Panc1 (cell line): ENCODE data around the gene MAGEA8. TPM values are rescaled to one million over a fixed set of nuclear protein-coding genes. Genes with fewer than 3 reads are reported as not detected.

Experiments used
- ATAC-seq: fragments of 200-7000 bp; cut with Tn5 transposase; 2 replicates; pipeline ENCODE4 v1.9.1; 2020; ENCODE audit warnings: mild to moderate bottlenecking, moderate library complexity
- BruUV-seq: library from RNA; stranded (reverse); fragments of 400-500 nt; replicated peaks from 2 replicates; lab custom pipeline; 2021; lab: Mats Ljungman, UMichigan
- CTCF ChIA-PET: fragments of 300-600 bp; sonication (Branson Sonifier 250); formaldehyde crosslinking; loops from one replicate; lab custom pipeline; 2022; ENCODE audit warnings: antibody characterized with exemption; lab: Charles Lee
- POLR2A ChIA-PET: fragments of 300-600 bp; sonication (Branson Sonifier 250); formaldehyde crosslinking; loops from one replicate; lab custom pipeline; 2022; ENCODE audit warnings: antibody characterized with exemption; lab: Charles Lee
- DNase-seq: peaks from one replicate; pipeline ENCODE4 v3.0.0-alpha.2; 2010; ENCODE audit warnings: low read depth, low spot score
- H3K27ac ChIP-seq: 2 replicates; pipeline ENCODE4 v1.5.1; 2011; ENCODE audit warnings: mild to moderate bottlenecking, low read length, inconsistent platforms
- H3K27me3 ChIP-seq: fragments of 200-500 bp; sonication (Bioruptor generic); 2 replicates; pipeline ENCODE4 v1.6.0; 2014; ENCODE audit warnings: low read length, inconsistent platforms; ENCODE audit not compliant: control insufficient read depth, insufficient read depth
- H3K36me3 ChIP-seq: fragments of 200-500 bp; sonication (Bioruptor generic); 2 replicates; pipeline ENCODE4 v1.5.1; 2014; ENCODE audit warnings: inconsistent platforms, mild to moderate bottlenecking, low read length, moderate library complexity; ENCODE audit not compliant: control insufficient read depth, insufficient read depth
- H3K4me1 ChIP-seq: 2 replicates; pipeline ENCODE4 v1.5.1; 2011; ENCODE audit warnings: inconsistent platforms, mild to moderate bottlenecking, low read length, moderate library complexity; ENCODE audit not compliant: control insufficient read depth, insufficient read depth
- H3K4me3 ChIP-seq, 2 experiments: 2 replicates each; pipeline ENCODE4 v1.5.1; 2011 to 2012; ENCODE audit warnings: low read depth in 2 of 2, low read length in 2 of 2, mild to moderate bottlenecking in 2 of 2, inconsistent platforms in 1 of 2, moderate library complexity in 1 of 2
- H3K9me3 ChIP-seq: fragments of 200-500 bp; sonication (Bioruptor generic); 2 replicates; pipeline ENCODE4 v1.5.1; 2014; ENCODE audit warnings: low read depth, mild to moderate bottlenecking, inconsistent platforms, low read length, moderate library complexity; ENCODE audit not compliant: control insufficient read depth, insufficient read depth
- CTCF ChIP-seq: fragments of 450-650 bp; IDR thresholded peaks from 2 replicates; pipeline ENCODE4 v1.5.1; 2017; ENCODE audit warnings: mild to moderate bottlenecking
- POLR2AphosphoS5 ChIP-seq: IDR thresholded peaks from 2 replicates; pipeline ENCODE4 v1.6.1; 2012; ENCODE audit warnings: mild to moderate bottlenecking, low read depth, low read length, moderate library complexity
- REST ChIP-seq, 2 experiments: IDR thresholded peaks; 2 replicates each; pipeline ENCODE4 v1.6.1; 2011 to 2012; ENCODE audit warnings: low read depth in 2 of 2, control low read depth in 1 of 2, low read length in 1 of 2, mild to moderate bottlenecking in 1 of 2, moderate library complexity in 1 of 2; ENCODE audit not compliant: insufficient read depth in 1 of 2
- SIN3A ChIP-seq: IDR thresholded peaks from 2 replicates; pipeline ENCODE4 v1.6.1; 2012; ENCODE audit warnings: low read depth, mild to moderate bottlenecking, low read length, moderate library complexity, borderline replicate concordance; ENCODE audit not compliant: insufficient read depth
- TCF7L2 ChIP-seq: IDR thresholded peaks from 2 replicates; pipeline ENCODE4 v1.6.1; 2011; ENCODE audit warnings: mild to moderate bottlenecking, low read depth, low read length, inconsistent platforms
- in situ Hi-C: cut with HindIII; loops from 2 replicates; pipeline ENCODE4 v1.10.0; 2016; ENCODE audit warnings: low sequenced_read_pairs, low pct_unique_long_range_greater_than_20kb
- intact Hi-C: fragments of 100-400 bp; cut with micrococcal nuclease; formaldehyde crosslinking; loops from one replicate; pipeline ENCODE4 v1.10.0; 2022; ENCODE audit not compliant: unreplicated experiment
- total RNA-seq: library from RNA; stranded (reverse); gene quantifications from one replicate; pipeline ENCODE4 v1.2.1, GENCODE V29; 2021; ENCODE audit not compliant: unreplicated experiment

MAGEA8 gene
- total RNA-seq, 1 experiment from 2014 or later, result not detected

DNA sequence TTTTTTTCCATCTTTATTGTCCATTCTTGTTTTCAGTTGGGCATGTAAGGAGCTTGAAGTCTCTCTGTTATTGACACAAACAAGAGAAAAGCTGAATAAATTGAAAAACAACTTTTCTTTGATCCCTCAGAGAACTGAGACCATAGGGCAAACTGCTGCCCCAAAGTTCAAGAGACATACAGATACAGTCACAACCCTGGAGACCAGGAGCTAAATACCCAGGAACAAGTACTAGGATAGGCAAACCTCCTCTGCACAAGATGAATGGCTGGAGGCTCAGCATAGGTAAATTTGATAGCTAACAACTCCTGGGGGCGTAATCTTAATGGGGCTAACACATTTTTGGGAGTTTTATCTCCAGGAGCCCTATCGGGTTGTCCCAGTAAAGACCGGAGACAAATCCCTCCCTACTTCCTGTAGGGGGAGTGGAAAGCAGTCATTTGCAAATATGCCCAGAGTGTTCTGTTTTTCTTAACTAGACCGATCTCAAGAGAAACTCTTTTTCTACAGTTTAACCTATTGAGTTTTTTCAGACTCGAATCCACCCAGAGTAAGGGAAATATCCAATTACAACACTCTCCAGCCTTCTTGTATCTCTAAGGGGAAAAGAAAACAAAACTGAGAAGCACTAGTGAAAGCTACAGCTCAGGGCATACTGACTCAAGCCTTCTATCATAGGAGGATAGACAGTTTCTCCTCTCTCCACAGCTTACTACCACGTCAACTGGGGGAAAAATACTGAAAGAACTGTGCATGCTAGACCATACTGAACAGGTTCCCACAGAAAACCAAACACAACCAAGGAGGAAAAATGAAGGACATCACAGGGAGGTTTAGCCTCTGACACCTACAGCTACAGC, 23.1 kb downstream of the MAGEA8 start:
- ATAC-seq, result no peak
- 0 out of 4 replicates have a peak overlapping the region, but pooled peaks of 1 of the 2 experiments have one; percentile 3 for H3K4me3 ChIP-seq

DNA sequence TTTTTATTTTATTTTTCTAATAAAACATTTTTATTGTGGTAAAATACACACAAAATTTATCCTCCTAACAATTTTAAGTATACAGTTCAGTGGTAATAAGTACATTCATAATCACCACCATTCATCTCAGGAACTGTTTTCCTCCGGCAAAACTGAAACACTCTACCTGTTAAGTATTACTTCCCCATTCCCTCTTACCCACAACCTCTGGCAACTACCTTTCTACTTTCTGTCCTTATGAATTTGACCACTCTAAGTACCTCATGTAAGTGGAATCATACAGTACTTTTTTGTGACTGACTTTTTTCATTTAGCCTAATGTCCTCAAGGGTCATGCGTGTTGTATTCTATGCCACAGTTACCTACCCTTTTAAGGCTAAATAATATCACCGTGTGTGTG, 27.3 kb downstream of the MAGEA8 start:
- no peak for ATAC-seq
- CTCF ChIA-PET, result no interaction called here
- Histone ChIP-seq H3K4me1 (no peaks in the 10 kb centered on the region), H3K27me3 (no peaks in the 10 kb centered on the region), H3K4me3 (no peak overlapping the region), H3K27ac (no peak overlapping the region), H3K9me3 (no peaks in the 10 kb centered on the region), H3K36me3 (no peaks in the 10 kb centered on the region)
- POLR2A ChIA-PET, result no interaction called here
- no peak for DNase-seq
- in situ Hi-C loops, result no loop called here
- no peak for TF ChIP-seq POLR2AphosphoS5
- no peak for TF ChIP-seq REST (IDR thresholded peaks at IDR 0.05; ENCODE audit: insufficient read depth in 1 of 2, low read depth in 2 of 2, low read length in 1 of 2)
- TF ChIP-seq TCF7L2, result no peak
- TF ChIP-seq SIN3A, result no peak
- TF ChIP-seq CTCF, result no peak
- BruUV-seq, result no TSS peak
- intact Hi-C loops, result no loop called here

More for the DNA sequence above, 23.1 kb downstream of the MAGEA8 start:
- TF ChIP-seq TCF7L2 (no peak), SIN3A (no peak), CTCF (no peak), REST (IDR thresholded peaks at IDR 0.05; ENCODE audit: insufficient read depth in 1 of 2, low read depth in 2 of 2, low read length in 1 of 2) (no peak), POLR2AphosphoS5 (no peak)
- Histone ChIP-seq H3K27me3 (no peaks in the 10 kb centered on the region; the same call in 1 of the 2 replicates), H3K36me3 (no peaks in the 10 kb centered on the region), H3K9me3 (no peaks in the 10 kb centered on the region), H3K27ac (no peak overlapping the region), H3K4me1 (no peaks in the 10 kb centered on the region)
- ChIA-PET POLR2A (no interaction called here), CTCF (no interaction called here)
- no peak for DNase-seq
- in situ Hi-C loops (no loop called here), intact Hi-C loops (no loop called here)
- BruUV-seq, result no TSS peak
